Sigmoid colon (tissue), 4 donors: ENCODE results near the gene CRTC3.

Experiments used
- EP300 ChIP-seq, 4 donors: sonication (generic); formaldehyde crosslinking; IDR thresholded peaks; one replicate each; pipeline ENCODE4 v1.6.1; 2017; ENCODE audit warnings: antibody characterized with exemption in 4 of 4
- TF ChIP-seq, protein P1 (sequence below), 4 experiments: fragments of 450-650 bp in 3 of 4; fragments of 200-600 bp in 1 of 4; IDR thresholded peaks; one replicate each; pipeline ENCODE4 v1.5.1; 2016 to 2019; ENCODE audit warnings: antibody characterized with exemption in 4 of 4, mild to moderate bottlenecking in 3 of 4, moderate library complexity in 2 of 4

DNA sequence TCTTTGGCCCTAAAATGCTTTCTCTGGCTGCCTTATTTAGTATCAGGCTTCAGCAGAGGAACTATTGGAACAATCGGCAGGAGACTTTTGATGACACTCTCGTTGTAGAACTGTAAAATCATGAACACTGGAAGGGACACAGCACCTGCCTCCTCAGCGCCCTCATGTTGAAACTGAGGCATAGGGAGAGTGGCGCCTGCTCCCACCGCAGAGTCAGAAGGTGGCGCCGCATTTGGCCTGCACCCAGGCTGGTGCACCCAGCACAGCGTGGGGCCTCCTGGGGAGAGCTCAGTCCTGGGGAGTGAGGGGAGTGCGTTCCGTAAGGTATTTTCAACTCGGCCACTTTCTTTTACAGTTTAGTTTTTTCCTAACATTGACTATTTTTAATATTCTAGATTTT, 109.2 kb downstream of the CRTC3 start:
- TF ChIP-seq, protein P1, sequence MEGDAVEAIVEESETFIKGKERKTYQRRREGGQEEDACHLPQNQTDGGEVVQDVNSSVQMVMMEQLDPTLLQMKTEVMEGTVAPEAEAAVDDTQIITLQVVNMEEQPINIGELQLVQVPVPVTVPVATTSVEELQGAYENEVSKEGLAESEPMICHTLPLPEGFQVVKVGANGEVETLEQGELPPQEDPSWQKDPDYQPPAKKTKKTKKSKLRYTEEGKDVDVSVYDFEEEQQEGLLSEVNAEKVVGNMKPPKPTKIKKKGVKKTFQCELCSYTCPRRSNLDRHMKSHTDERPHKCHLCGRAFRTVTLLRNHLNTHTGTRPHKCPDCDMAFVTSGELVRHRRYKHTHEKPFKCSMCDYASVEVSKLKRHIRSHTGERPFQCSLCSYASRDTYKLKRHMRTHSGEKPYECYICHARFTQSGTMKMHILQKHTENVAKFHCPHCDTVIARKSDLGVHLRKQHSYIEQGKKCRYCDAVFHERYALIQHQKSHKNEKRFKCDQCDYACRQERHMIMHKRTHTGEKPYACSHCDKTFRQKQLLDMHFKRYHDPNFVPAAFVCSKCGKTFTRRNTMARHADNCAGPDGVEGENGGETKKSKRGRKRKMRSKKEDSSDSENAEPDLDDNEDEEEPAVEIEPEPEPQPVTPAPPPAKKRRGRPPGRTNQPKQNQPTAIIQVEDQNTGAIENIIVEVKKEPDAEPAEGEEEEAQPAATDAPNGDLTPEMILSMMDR (IDR thresholded peaks at IDR 0.05), result no peak
- no peak for TF ChIP-seq EP300 (IDR thresholded peaks at IDR 0.05)
